ENCODE measurements around the gene ZBED4. TPM values are rescaled to one million over a fixed set of nuclear protein-coding genes. Genes with fewer than 3 reads are reported as not detected.

The ZBED4 gene
- total RNA-seq, 1 donor from 2014 or later = 9.1 TPM

DNA sequence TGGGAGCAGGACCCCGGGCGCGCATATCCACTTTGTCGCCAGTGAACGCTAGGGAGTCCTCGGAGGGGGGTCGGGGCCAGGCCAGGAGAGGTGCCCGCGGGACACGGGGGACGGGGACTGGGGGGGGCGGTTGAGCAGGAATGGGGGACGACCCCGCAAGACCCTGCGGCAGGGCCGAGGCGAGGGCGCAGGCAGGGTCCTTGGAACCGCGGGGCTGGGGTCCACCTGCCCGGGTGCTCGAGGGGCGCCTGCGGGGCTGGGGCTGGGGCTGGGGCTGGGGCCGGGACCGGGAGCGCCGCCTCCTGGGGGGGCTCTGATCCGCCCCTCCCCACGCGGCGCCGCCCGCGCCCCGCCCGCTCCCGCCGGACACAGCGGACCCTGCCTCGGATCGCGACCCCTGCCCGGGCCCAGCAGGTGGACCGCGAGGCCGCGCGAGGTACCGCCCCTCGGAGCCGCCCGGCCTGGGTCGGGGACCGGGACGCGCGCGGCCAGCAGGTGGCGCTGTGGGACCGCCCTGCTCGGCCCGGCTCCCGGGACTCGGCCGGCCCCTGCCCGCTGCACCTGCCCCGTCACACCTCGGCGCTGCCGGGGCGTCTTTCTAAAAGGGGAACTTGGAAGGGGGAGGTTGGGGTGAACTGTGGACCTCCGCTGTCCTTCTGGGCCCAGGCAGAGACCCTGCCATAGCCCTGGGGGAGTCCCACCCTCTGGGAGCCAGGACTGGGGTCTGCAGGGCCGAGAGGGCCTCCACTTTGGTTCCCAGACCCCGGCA, 75.8 kb downstream of the ZBED4 start:
- no peaks in the 10 kb centered on the region for H3K9me3 ChIP-seq
- DNase-seq (ENCODE audit: extremely low spot score in 2 of 2) = no peak
- peaks cover 41% of the 10 kb centered on the region for H3K4me1 ChIP-seq
- H3K27ac ChIP-seq = no peak overlapping the region
- intact Hi-C loops (cut with DNase I) = loop anchor here (10.0 kb wide), 1 partner anchor 265 kb away; no protein-coding TSS in a partner anchor
- TF ChIP-seq CTCF (IDR thresholded peaks at IDR 0.05) (peak; percentile 58 to 96 (median 78)), POLR2A (IDR thresholded peaks at IDR 0.05) (no peak)
- no peaks in the 10 kb centered on the region for H3K27me3 ChIP-seq
- peak overlapping the region in 1 of 2 donors; percentile 46 for H3K4me3 ChIP-seq
- H3K36me3 ChIP-seq = peaks cover 0 to 9% of the 10 kb centered on the region in 2 donors

- TF ChIP-seq POLR2A (IDR thresholded peaks at IDR 0.05) (no peak), CTCF (IDR thresholded peaks at IDR 0.05) (no peak), POLR2AphosphoS5 (IDR thresholded peaks at IDR 0.05; ENCODE audit: insufficient read depth in 1 of 2, low read depth in 1 of 2) (no peak)
- Histone ChIP-seq H3K4me3 (no peak overlapping the region), H3K36me3 (peaks cover 0 to 9% of the 10 kb centered on the region in 2 donors), H3K9me3 (no peaks in the 10 kb centered on the region), H3K27ac (no peak overlapping the region), H3K27me3 (no peaks in the 10 kb centered on the region), H3K4me1 (peaks cover 48% of the 10 kb centered on the region)
- intact Hi-C loops (cut with DNase I) = loop anchor here (2.0 to 10.0 kb wide), 2 partner anchors 101 to 265 kb away; no protein-coding TSS in a partner anchor
- no peak for DNase-seq (ENCODE audit: extremely low spot score in 2 of 2)
These were observed 76.4 kb downstream of the ZBED4 start for GRCh38 chr22:49929994-49930575.

- Histone ChIP-seq H3K4me1 (peaks cover 54% of the 10 kb centered on the region), H3K27me3 (no peaks in the 10 kb centered on the region), H3K9me3 (no peaks in the 10 kb centered on the region), H3K4me3 (no peak overlapping the region), H3K36me3 (peaks cover 0 to 4% of the 10 kb centered on the region in 2 donors), H3K27ac (no peak overlapping the region)
- no peak for DNase-seq (ENCODE audit: extremely low spot score in 2 of 2)
- intact Hi-C loops (cut with DNase I) = loop anchor here (2.0 kb wide), 1 partner anchor 100 kb away; no protein-coding TSS in a partner anchor
- TF ChIP-seq POLR2A (IDR thresholded peaks at IDR 0.05) (no peak), CTCF (IDR thresholded peaks at IDR 0.05) (peak in 1 of 3 experiments; percentile 22), POLR2AphosphoS5 (IDR thresholded peaks at IDR 0.05; ENCODE audit: insufficient read depth in 1 of 2, low read depth in 1 of 2) (peak in 1 of 2 donors; percentile 81)
These were observed 77.2 kb downstream of the ZBED4 start for GRCh38 chr22:49930596-49931412.

GRCh38 chr22:49933236-49934159, 79.9 kb downstream of the ZBED4 start:
- H3K4me1 ChIP-seq = peaks cover 75% of the 10 kb centered on the region
- H3K36me3 ChIP-seq = no peaks in the 10 kb centered on the region
- TF ChIP-seq POLR2A (IDR thresholded peaks at IDR 0.05) (no peak), POLR2AphosphoS5 (IDR thresholded peaks at IDR 0.05; ENCODE audit: insufficient read depth in 1 of 2, low read depth in 1 of 2) (peak; percentile 19 to 83), CTCF (IDR thresholded peaks at IDR 0.05) (no peak)
- H3K4me3 ChIP-seq = peak overlapping the region; percentile 47 to 67
- peak overlapping the region; percentile 98 for H3K27ac ChIP-seq
- intact Hi-C loops (cut with DNase I) = no loop called here
- peak in 1 of 2 donors; percentile 97 for DNase-seq (ENCODE audit: extremely low spot score in 2 of 2)
- H3K9me3 ChIP-seq = no peaks in the 10 kb centered on the region
- H3K27me3 ChIP-seq = no peaks in the 10 kb centered on the region
